ENCODE data around the gene TBCD.
"Not testable (repeated sequence)": the region's sequence is repeated elsewhere in the genome, so short reads cannot be mapped to it uniquely, and the experiment has no call there.

The TBCD gene

DNA sequence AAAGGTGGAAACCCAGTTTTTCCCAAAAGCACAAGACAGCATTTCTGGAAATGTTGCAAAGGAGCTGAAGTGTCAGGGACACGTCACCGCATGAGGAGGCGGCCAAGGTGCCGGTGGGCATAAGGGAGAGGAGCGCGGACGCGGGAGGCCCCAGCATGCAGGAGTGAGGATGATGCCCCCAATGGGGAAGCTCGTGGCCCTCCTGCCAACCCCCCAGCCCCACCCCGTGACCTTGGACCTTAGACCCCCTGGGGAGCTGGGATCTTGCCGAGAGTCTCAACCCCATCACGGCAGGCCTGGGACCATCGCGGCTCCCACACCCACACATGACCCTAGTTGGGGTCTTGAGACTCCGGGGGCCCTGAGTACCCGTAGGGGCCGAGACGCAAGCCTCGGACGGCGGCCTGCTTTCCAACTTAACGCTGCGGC is 208.1 kb downstream of the TBCD start:
- DNase-seq: no peak

DNA sequence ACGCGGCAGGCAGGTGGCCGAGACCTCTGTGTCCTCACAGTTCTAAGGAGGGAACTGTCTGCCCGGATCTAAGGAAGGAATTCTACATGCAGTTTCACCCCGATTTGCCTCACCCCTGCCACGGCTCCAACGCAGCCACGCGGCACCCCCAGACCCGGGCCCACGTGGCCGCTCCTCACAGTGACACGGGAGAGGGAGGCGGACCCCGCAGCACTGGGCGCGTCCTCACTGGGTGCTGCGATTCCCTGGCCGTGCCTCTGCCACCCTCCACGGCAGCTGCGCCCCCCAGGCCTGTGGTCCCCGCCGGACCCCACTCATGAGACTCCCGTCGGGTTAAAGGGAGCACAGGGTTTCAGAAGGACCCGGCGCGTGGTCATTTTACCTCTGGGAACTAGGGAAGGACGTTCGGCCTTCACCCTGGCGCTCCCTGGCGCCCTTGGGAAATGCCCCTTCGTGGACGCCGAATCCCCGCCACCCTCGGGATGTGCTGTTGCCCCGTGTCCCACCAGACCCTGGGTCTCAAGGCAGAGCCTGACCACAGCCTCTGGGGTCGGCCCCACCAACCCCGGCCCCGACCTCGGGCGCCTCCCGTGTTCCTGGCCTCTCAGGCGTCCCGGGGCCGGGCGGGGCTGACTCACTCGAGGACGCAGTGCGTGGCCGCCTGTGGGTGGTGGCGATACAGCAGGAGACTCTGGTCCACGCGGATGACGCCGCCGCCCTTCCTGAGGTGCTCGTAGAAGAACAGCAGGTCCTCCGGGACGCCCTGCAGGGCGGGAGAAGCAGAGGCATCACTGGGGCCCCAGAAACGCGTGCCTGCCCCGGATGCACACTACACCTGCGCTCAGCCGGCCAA is 208.8 kb downstream of the TBCD start:
- no peak for DNase-seq

DNA sequence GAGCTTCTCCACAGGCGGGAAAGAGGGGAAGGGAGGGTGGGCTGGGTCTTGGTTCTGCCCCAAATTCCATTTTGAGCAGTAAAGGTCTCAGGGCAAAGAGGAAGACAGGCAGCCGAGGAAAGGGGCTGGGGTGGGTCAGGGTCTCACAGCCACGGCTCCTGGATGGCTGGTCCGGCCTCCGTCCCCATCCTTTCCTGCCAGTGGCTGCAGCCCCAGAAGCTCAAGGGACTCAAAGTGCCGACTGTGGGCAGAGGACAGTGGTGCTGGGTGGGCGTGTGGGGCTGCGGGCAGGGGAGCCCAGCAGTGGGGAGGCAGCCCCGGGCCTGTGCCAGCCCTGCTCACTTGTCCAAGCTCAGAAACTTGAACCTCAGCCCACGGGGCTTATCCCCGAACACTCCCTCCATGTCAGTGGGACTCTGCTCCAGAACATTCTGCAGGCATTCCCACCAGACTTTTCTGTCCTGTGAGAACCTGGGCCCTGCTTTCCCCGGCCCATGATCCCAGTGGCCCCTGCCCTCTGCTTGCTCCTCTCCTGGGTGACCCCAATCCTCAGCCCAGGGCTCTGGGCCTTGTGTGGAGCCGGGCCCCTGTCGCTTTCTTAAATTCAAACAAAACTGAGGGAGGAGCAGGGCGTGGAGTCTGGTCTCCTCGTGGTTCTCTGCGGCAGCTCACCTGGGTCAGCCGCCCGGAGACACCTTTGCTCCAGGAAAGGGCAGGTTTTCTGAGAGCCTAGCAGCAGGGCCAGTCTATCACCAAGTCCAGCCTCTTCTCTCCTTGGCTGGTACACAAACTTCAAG is 209.7 kb downstream of the TBCD start:
- DNase-seq: no peak

DNA sequence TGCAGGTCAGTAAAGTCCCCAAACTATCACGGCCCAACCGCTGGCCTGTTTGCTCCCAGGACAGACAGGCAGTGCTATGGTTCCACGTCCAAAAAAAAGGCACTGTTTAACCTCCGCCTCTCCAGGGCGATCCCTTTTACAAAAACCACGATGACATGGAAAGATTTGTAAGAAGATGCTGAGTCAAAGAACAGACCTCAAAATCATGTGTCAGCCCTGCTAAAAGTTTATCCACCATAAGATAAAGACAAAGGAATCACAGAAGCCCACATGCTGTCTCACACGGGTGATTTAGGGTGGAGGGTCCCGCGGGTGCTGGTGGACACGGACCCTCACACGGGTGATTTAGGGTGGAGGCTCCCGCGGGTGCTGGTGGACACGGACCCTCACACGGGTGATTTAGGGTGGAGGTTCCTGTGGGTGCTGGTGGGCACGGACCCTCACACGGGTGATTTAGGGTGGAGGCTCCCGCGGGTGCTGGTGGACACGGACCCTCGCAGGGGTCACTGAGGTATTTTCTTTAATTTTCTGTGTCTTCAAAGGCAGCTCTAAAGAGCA is 210.4 kb downstream of the TBCD start:
- DNase-seq: no peak

DNA sequence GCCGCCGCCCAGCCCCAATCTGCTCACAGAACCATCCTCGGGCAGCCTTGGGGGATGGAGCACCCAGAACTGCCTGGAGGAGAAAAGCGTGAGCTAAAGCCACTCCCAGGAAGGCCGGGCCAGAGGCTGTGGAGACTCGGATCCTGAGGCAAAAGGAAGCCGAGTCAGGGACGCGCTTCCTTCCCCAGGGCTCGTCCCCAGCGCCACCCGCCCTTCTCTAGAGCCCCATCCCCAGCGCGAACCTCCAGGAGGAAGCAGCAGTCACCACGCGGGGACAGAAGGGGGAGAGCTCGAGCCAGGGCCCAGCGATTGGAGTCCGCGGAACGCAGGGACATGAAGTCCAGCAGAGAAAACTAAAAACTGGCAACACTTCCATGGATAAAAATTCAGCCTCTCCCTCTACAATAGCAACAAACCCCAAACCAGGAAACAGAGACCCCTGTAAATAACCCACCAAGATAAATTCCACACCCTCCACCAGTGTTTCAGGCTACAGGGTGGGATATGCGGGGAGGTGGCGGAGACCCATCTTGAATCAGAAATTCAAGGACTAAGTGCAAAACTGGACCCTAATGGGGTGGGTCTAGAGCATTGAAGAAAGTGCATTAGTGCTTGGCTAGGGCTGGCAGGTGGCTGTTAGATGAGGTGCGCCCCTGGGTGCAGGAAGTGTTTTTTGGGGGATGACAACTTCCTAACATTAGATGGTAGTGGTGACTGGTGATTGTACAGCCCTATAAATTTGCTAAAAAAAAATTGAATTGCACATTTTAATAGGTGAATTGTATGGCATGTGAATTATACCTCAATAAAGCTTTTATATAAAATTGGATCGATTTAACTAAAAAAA is 211.5 kb downstream of the TBCD start:
- no peak for DNase-seq

DNA sequence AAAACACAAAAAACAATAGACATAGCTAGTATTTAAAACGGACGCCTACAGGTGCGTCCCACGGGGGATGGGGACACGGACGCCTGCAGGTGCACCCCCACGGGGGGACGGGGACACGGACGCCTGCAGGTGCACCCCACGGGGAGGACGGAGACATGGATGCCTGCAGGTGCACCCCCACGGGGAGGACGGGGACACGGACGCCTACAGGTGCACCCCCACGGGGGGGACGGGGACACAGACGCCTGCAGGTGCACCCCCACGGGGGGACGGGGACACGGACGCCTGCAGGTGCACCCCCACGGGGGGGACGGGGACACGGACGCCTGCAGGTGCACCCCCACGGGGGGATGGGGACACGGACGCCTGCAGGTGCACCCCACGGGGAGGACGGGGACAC is 212.6 kb downstream of the TBCD start:
- DNase-seq: not testable (repeated sequence)

DNA sequence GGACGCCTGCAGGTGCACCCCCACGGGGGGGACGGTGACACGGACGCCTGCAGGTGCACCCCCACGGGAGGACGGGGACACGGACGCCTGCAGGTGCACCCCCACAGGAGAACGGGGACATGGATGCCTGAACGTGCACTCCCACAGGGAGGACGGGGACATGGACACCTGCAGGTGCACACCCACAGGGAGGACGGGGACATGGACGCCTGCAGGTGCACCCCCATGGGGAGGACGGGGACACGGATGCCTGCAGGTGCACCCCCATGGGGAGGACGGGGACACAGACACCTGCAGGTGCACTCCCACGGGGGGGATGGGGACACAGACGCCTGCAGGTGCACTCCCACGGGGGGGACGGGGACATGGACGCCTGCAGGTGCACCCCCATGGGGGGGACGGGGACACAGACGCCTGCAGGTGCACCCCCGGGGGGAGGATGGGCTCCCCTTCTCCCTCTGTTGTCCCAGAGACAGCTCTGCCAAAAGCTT is 213.0 kb downstream of the TBCD start:
- DNase-seq: no peak

DNA sequence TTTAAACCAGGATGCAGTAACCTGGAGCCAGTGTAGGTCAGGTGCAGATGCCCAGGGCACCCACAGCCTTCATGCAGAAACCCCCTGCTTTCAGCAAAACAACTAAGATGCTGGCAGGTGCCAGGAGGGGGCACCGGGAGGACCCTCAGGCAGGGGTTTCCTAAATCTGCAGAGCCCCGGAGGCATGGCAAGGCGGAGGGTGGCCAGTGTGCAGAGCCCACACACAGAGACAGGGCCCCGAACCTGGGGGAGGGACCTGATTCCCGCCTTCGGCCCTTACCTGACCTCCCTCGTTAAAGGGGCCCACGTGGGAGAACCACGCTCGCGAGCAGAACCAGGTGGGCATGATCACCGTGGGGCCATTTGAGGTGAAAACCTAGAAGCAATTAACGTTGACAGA is 213.5 kb downstream of the TBCD start:
- DNase-seq: no peak

DNA sequence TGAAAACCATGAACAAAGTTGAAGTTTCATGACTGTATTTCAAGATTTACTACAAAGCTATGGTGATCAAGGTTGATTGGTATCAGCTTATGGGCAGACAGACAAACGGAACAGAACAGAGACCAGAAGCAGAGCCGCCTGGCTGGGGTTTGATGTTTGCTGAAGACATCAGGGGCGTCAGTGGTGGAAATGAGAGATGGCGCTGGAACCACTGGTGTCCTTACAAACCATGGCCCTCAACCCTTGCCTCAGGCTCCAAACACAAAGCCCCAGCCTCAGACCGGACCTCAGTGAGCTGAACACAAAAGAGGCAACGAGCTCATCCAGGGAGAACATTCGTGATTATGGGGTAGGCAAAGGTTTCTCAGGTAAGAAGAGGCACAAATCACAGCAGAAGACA is 214.6 kb downstream of the TBCD start:
- DNase-seq: no peak

DNA sequence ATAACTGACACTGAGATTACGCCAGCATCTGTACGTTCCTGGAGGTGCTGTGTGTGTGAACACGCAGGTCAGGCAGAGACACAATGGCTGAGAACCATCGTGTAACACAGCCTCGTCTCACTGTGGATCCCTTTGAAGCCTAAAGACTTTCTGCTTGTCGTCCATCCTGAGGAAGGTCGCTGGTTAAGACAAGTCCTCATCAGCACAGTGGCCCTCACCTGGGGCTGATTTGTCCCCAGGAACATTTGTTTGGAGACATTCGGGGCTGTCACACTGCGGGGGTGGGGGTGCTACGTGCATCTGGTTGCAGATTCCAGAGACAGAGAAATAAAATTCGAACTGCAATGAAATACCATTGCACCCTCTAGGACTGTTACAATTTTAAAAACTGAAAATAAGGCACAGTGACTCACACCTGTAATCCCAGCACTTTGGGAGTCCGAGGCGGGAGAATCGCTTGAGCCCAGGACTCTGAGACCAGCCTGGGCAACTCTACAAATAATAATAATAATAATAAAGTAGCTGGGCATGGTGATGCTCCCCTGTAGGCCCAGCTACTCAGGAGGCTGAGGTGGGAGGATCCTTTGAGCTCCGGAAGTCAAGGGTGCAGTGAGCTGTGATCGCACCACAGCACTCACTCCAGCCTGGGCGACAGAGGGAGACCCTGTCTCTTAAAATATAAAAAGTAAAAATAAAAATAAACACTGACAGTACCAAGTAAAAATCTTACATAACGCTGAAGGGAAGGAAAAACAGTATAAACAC is 215.6 kb downstream of the TBCD start:
- no peak for DNase-seq

DNA sequence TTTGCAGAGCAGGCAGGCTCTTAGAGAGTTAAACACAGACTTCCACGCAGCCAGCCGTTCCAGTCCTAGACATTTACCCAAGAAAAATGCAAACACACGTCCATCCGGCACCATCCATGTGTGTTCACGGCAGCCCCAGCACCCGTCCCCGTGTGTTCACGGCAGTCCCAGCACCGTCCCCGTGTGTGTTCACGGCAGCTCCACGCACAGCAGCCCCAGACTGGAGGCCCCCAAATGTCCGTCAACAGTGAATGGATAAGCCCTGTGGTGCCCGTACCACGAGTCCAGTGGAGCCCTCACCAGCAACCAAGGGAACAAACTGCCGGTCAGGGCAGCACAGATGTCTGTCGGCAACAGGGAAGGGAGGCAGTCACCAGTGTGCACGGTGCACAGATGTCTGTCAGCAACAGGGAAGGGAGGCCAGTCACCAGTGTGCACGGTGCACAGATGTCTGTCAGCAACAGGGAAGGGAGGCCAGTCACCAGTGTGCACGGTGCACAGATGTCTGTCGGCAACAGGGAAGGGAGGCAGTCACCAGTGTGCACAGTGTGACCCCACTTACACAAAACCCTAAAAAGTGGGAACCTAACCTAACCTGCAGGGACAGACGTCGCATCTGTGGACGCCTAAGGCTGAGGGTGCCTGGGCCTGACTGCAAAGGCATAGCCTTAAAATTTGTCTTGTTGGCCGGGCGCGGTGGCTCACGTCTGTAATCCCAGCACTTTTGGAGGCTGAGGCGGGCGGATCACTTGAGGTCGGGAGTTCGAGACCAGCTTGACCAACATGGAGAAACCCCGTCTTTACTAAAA is 216.4 kb downstream of the TBCD start:
- DNase-seq: not testable (repeated sequence)

DNA sequence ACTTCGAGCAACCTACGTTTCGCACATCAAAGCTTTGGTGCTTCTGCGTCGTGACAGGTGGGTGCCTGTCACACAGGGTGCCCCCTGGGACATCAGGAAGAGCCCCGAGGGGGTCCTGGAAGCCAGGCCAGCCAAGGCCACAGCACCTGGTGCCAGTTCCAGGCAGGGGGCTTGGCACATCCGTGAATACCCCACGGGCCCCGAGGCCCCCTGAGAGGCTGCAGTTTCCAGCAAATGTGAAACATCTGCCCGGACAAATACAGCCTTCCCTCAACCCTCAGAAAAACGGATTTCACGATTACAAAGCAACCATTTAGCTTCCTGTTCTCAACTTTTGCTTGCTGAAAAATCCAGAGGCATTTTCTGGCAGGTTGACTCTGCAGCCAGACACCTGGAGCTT is 218.2 kb downstream of the TBCD start:
- no peak for DNase-seq

DNA sequence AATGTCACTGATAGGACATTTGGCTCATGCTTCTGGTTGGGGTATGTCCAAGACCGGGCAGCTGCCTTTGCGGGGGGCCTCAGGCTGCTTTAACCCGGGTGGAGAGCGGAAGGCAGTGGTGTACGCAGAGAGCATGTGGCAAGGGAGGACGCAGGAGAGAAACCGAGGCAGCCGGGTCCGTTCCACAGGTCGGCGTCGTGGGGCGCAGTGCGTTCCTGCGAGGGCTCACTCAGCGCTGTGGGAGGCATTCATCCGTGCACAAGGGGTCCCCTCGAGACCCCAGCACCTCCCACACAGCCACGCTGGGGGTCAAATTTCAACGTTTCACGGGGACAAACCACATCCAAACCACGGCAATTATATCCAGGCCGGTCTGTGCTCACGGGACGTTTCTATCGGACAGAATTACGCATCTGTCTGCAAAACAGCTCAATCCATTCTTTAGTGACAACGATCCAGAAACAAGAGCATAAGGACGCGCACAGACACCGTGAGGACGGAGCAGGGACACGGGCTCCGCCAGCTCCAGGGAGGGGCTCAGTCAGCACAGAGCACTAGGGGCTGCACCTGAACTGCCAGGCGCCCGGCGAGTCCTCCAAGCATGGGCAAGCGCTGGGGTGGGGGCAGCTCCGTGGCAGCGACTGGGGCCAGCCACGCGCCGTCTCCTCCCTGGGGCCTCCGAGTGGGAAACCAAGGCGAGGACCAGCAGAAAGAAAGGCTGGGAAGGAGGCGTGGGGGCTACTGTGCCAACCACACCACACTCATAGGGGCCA is 219.1 kb downstream of the TBCD start:
- no peak for DNase-seq

DNA sequence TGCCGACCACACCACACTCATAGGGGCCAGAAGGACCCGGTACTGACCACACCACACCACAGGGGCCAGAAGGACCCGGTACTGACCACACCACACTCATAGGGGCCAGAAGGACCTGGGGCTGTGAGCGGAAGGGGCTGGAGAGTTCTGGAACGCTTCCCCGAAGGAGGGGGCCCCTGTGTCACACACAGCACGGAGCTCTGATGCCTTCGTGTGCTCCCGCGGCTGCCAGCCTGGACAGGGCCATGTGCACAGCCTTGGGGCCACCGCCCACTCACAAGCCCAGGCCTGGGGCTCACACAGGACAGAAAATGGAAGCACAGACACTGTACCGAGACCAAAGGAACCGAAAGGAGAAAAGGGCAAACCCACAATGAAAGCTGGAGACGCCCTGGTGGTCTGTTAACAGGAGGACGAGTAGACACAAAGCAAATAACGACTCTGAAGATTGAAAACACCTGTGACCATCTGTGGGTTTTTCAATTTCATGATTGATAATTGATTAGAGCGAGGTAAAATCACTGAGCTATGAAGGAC is 221.0 kb downstream of the TBCD start:
- no peak for DNase-seq

DNA sequence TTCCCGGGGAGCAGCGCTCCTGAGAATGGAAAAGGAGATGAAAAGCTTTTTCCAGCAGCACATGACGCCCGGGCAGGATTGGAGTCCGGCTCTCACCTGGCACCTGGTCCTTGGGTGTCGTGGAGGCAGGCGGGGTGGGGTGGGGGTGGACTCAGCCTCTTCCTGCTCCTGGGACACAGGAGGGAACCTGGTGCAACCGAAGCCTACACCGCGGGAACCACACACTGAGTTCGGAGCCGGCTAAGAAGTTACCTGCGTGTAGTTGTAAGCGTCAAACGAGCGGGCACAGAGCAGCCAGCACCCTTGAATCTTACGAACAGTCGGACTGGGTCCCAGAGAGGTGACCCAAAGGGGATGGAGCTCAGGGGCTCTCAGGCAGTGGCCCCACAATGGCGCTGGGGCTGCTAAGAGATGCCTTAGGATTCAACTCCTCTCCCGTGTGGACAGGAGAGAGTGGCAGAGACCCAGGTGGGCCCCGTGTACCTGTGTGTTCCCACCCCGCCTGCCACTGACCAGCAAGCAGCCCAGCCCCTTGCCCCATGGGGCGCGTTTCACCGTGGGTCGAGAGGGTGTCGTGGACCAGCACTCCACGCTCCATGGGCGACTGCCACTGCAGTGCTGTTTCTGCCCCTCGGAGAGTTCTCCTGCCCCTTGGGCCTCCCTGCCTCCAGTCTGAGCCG is 221.7 kb downstream of the TBCD start:
- no peak for DNase-seq

DNA sequence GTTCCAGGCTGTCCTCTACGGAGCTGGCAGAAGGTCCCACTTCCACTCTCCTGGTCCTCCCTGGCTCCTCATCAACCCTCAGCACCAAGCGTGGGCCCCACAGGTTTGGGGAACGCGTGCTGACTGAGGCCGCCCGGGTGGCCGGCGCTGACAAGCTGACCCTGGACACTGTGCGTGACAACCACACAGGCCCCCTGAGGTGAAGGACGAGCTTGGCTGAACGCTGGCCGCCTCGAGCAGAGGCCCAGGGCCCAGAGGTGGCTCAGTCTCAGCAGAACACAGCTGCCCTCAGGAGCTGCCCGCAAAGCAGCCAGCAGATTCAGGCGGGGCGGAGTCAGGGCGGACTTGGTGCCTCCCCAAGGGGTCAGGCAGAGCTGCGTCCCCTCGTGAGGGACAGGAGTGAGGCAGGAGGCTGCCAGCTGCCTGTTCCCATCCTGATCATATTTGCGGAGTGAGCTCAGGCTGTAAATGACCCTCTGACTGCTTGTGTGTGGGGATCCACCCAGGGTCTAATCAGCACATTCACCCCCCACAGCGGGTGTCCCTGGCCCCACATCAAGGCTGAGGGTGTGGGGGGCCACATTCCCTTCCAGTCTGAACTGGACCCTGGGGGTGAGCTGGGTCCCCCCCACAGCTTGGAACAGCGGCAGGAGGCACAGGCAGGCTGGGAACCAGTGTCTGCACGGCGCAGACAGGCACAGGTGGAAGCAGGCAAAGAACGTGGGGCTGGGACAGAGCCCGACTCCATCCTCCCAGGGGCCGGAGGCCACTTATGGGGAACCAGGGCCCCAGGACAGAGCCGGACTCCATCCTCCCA is 222.5 kb downstream of the TBCD start:
- no peak for DNase-seq

DNA sequence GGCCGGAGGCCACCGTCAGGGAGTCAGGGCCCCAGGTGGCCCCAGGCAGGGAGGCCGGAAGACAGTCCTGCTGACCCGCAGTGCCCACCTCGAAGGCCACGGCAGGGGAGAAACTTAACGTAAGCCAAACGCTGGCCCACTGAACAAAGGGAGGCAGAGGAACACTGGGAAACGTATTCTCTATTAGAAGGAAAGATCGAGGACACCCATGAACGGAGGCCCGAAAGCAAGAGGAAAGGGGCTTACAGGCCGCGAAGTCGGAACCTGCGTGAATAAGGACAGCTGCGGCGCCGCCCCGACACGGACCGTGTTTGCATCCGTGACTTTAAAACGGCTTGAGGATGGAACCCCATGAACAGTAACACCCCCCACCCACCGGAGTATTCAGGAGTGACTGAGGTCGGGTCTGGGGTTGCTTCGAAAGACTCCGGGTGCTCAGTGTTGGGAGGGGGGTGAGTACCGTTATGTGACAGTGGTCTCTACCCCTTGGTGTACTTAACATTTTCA is 225.2 kb downstream of the TBCD start:
- no peak for DNase-seq

DNA sequence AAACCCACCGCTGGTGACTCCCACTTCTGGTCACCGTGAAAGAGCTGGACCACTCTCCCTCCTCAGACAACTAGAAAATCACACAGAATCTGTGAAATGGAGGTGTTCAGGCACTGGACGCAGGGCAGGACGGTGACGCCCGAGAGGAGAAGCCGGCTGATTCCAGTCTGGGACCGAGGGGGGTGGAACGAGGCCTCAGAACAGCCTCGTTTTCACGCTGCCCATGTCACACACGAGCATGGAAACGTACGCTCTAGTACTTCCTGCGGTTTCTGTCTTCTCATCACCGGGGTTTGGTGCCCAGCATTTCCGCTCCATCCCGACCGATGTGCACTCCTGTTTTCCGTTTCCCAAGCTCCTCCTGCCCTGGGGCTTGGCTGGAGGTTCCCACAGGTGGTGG is 225.7 kb downstream of the TBCD start:
- no peak for DNase-seq

Measured in SHP77 treated with DMSO at 0.1 percent for 48 hours (cell line).